ENCODE measurements around the gene BCOR. TPM values are rescaled to one million over a fixed set of nuclear protein-coding genes. Genes with fewer than 3 reads are reported as not detected.

The BCOR gene
- total RNA-seq, 4 donors from 2014 or later = 30.9 to 67.4 (median 42.4) TPM

DNA sequence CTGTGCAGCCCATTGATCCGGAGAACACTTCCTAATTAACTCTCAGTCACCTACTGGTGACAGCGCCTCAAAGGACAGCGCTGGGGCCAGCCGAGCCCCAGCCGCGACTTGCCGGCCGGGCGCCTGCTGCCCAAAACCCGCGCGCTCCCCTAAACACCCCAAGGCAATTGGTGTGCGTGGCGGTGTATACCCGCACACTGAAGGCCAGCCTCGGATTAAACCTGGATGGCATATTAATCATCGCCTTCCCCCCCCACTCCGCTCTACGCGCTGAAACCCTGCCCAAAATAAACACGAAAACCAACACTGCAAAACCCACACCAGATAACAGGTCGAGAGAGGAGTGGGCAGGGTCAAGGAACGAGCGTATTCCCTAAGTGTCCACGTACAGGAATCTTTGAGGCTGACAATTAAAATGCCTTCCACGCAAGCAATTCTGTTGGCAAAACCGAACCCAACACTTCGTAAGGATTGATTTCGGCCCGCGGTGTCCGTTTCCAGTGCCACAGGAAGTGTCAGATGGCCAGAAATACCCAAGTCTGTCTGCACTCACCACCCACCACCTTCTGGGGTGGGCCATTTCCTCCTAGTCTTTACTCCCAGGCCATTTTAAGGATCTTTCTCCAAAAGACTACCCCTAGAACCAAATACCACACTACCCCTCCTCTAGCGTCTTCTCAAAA, 2.7 kb downstream of the BCOR start:
- intact Hi-C loops (cut with DNase I) = loop anchor here (5.0 kb wide), 1 partner anchor 52 kb away; no protein-coding TSS in a partner anchor
- H3K9me3 ChIP-seq = no peaks in the 10 kb centered on the region
- H3K4me3 ChIP-seq (replicated peaks in 1 of 3) = peak overlapping the region in 2 of 3 donors; percentile 25 to 54
- H3K36me3 ChIP-seq = no peaks in the 10 kb centered on the region
- no peak for TF ChIP-seq POLR2A (IDR thresholded peaks at IDR 0.05)
- TF ChIP-seq, protein P1, sequence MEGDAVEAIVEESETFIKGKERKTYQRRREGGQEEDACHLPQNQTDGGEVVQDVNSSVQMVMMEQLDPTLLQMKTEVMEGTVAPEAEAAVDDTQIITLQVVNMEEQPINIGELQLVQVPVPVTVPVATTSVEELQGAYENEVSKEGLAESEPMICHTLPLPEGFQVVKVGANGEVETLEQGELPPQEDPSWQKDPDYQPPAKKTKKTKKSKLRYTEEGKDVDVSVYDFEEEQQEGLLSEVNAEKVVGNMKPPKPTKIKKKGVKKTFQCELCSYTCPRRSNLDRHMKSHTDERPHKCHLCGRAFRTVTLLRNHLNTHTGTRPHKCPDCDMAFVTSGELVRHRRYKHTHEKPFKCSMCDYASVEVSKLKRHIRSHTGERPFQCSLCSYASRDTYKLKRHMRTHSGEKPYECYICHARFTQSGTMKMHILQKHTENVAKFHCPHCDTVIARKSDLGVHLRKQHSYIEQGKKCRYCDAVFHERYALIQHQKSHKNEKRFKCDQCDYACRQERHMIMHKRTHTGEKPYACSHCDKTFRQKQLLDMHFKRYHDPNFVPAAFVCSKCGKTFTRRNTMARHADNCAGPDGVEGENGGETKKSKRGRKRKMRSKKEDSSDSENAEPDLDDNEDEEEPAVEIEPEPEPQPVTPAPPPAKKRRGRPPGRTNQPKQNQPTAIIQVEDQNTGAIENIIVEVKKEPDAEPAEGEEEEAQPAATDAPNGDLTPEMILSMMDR (IDR thresholded peaks at IDR 0.05) = no peak
- H3K4me1 ChIP-seq = peaks cover 20 to 24% of the 10 kb centered on the region in 2 donors
- H3K27me3 ChIP-seq = peaks cover 6% of the 10 kb centered on the region
- DNase-seq = no peak
- peak overlapping the region; percentile 67 to 80 (median 75) for H3K27ac ChIP-seq
- WGBS, 2 donors = 1% methylated on average over 11 to 15 of the region's 33 CpGs

DNA sequence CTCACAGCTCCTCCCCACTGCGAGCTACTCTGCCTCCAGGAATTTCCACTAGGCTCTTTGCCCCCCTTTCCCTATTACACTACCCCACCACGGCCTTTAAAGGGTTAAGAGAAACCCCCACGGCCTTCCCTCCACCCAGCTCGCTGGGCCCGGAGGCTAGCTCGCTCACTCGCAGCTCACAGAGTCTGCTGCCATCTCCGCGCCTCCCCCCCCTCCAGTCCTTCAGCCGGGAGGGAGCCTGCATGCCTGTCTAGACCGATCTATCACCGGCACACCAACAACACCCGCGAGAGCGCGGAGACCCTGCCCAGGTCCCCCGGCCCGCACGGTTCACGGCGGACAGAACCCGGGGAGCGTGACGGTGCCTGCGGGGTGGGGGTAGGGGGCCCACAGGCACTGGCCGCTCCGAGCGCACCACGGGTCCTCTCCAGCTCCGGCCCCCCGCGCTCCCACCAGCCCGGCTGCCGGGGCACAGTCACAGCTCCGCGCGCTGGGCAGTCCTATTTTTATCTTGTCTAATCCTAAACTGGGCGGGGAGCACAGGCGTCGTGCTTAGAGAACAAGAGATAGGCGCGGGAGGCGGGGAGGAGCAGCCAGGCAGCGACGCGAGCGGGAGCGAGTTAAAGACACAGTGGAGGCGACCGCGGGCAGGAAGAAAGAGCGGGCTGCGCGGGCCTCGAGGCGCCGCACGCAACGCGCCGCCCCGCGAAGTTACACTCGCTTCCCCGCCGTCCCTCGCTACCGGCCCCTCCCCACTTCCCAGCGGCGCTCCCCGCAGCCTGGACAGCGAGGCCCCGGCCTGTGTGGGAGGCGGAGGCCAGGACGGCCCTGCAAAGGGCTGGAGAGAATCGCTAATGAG, 3.5 kb downstream of the BCOR start:
- peaks cover 6% of the 10 kb centered on the region for H3K27me3 ChIP-seq
- no peaks in the 10 kb centered on the region for H3K36me3 ChIP-seq
- TF ChIP-seq POLR2A (IDR thresholded peaks at IDR 0.05) = no peak
- TF ChIP-seq, protein P1 (IDR thresholded peaks at IDR 0.05) = no peak
- peak; percentile 51 to 53 for DNase-seq
- H3K4me1 ChIP-seq = peaks cover 18 to 24% of the 10 kb centered on the region in 2 donors
- peak overlapping the region in 1 of 3 donors; percentile 80 for H3K27ac ChIP-seq
- H3K9me3 ChIP-seq = no peaks in the 10 kb centered on the region
- H3K4me3 ChIP-seq (replicated peaks in 1 of 3) = peak overlapping the region in 1 of 3 donors; percentile 54
- intact Hi-C loops (cut with DNase I) = no loop called here
- WGBS, 2 donors = 0 to 3% methylated on average over 1 to 7 of the region's 76 CpGs

DNA sequence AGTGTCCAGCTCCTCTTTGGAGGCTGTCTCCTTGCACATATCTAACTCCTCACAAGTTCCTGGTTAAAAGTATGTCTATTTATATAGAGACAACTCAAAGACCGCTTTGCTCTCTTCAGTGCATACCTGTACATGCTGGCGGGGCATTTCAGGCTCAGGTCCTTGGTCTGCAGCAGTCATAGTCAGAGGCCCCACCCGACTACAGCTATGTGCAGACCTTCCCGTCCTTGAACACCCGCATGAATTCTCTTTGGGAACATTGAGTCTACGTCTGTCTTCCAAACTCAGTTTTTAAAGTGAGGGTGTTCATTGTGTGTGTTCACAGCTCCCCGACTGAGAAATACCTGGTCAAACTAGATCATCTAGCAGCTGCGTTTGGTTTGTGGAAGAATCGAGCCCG, 4.2 kb downstream of the BCOR start:
- H3K27me3 ChIP-seq = peaks cover 6% of the 10 kb centered on the region
- WGBS, 2 donors = 69 to 72% methylated on average over 6 to 7 of the region's 10 CpGs
- H3K27ac ChIP-seq = no peak overlapping the region
- intact Hi-C loops (cut with DNase I) = no loop called here
- DNase-seq = no peak
- H3K36me3 ChIP-seq = no peaks in the 10 kb centered on the region
- H3K4me1 ChIP-seq = peaks cover 11 to 27% of the 10 kb centered on the region in 2 donors
- H3K4me3 ChIP-seq (replicated peaks in 1 of 3) = peak overlapping the region in 1 of 3 donors; percentile 54
- H3K9me3 ChIP-seq = no peaks in the 10 kb centered on the region
- TF ChIP-seq POLR2A (IDR thresholded peaks at IDR 0.05) = no peak
- TF ChIP-seq, protein P1 (IDR thresholded peaks at IDR 0.05) = no peak

DNA sequence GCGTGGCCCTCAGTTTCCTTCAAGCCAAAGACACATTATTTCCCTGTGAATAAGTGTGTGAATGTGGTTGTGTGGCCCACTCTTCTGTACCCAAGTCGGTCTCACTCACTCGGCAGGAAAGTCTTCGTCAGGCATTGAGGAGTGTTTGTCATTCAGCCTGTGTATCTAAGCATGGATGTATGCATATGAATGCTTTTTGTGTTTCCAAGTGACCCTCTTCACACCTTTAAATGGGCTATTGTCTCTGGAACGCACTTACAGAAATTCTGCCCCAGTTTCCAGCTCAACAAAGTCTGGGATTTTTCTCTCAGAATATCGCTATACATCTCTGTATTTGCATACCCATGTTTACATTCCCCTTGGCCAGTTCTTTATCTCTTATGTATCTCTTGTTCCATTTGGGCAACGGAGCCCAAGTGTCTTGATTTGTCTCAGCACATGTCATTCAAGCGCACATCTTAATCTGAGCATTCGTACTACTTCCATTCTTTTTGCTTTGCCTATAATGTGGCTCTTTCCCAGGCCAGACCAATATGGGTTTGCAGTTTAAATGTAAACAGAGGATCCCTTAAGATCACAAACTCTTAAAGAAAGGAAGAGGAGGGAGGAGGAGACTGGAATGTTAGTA, 4.8 kb downstream of the BCOR start:
- Histone ChIP-seq H3K36me3 (no peaks in the 10 kb centered on the region), H3K4me3 (replicated peaks in 1 of 3) (no peak overlapping the region), H3K9me3 (no peaks in the 10 kb centered on the region), H3K4me1 (peaks cover 11 to 33% of the 10 kb centered on the region in 2 donors), H3K27ac (no peak overlapping the region), H3K27me3 (peaks cover 6% of the 10 kb centered on the region)
- WGBS, 2 donors = 85 to 92% methylated on average over 9 of the region's 9 CpGs
- DNase-seq = no peak
- TF ChIP-seq, protein P1 (IDR thresholded peaks at IDR 0.05) = no peak
- no peak for TF ChIP-seq POLR2A (IDR thresholded peaks at IDR 0.05)
- intact Hi-C loops (cut with DNase I) = no loop called here
